Sigmoid colon (tissue), 7 donors: ENCODE data around the gene PYGB. TPM values are rescaled to one million over a fixed set of nuclear protein-coding genes. Genes with fewer than 3 reads are reported as not detected.

ENCODE experiments used
- DNase-seq: peaks from one replicate; pipeline ENCODE4 v3.0.0-alpha.2; 2019
- H3K27ac ChIP-seq, 4 donors: fragments of 200-600 bp; sonication (generic); one replicate each; pipeline ENCODE4 v1.5.1; 2016 to 2019; ENCODE audit warnings: mild to moderate bottlenecking in 1 of 4
- H3K27me3 ChIP-seq, 3 donors: fragments of 200-600 bp; sonication (generic); one replicate each; pipeline ENCODE4 v1.5.1; 2019; ENCODE audit warnings: mild to moderate bottlenecking in 1 of 3
- H3K36me3 ChIP-seq, 4 donors: fragments of 200-600 bp; sonication (generic); one replicate each; pipeline ENCODE4 v1.5.1; 2016 to 2019
- H3K4me1 ChIP-seq, 4 donors: fragments of 200-600 bp; sonication (generic); one replicate each; pipeline ENCODE4 v1.5.1; 2017 to 2019
- H3K4me3 ChIP-seq, 4 donors: fragments of 200-600 bp; sonication (generic); one replicate each; pipeline ENCODE4 v1.5.1; 2017 to 2019; ENCODE audit warnings: mild to moderate bottlenecking in 2 of 4, moderate library complexity in 1 of 4
- H3K9me3 ChIP-seq, 4 donors: fragments of 200-600 bp in 3 of 4; sonication (generic) in 3 of 4; one replicate each; pipeline versions ENCODE4 v1.5.1 to v1.6.1; 2013 to 2019
- CTCF ChIP-seq, 4 experiments: fragments of 450-650 bp in 3 of 4; fragments of 200-600 bp in 1 of 4; IDR thresholded peaks; one replicate each; pipeline ENCODE4 v1.5.1; 2016 to 2019; ENCODE audit warnings: antibody characterized with exemption in 4 of 4, mild to moderate bottlenecking in 3 of 4, moderate library complexity in 2 of 4
- EP300 ChIP-seq, 4 donors: sonication (generic); formaldehyde crosslinking; IDR thresholded peaks; one replicate each; pipeline ENCODE4 v1.6.1; 2017; ENCODE audit warnings: antibody characterized with exemption in 4 of 4
- POLR2A ChIP-seq, 2 donors: fragments of 450-650 bp; IDR thresholded peaks; one replicate each; pipeline ENCODE4 v1.6.1; 2016; ENCODE audit warnings: antibody characterized with exemption in 2 of 2, mild to moderate bottlenecking in 2 of 2, moderate library complexity in 2 of 2
- POLR2AphosphoS5 ChIP-seq, 4 donors: sonication (generic); formaldehyde crosslinking; IDR thresholded peaks; one replicate each; pipeline ENCODE4 v1.6.1; 2017; ENCODE audit warnings: antibody characterized with exemption in 4 of 4
- WGBS, 2 donors: extraction: QIAGEN DNeasy Blood & Tissue Kit; methylation state at CpG; one replicate each; pipeline ENCODE4 v1.1.7; 2013; 5-methylcytosine and 5-hydroxymethylcytosine counted together
- intact Hi-C: fragments of 100-400 bp; cut with DNase I; formaldehyde crosslinking; loops from one replicate; pipeline ENCODE4 v1.15.1; 2023
- polyA plus RNA-seq, 3 donors: library from polyadenylated mRNA; stranded (reverse); fragments of 200-250 nt; gene quantifications; one replicate each; pipeline ENCODE4 v1.2.3, GENCODE V29; 2013
- total RNA-seq, 4 donors: library from RNA; depleted of rRNA; stranded (reverse); fragments of >200 nt; gene quantifications; one replicate each; pipeline ENCODE4 v1.1.0, GENCODE V29; 2016
- donor health status: healthy with polysubstance abuse.
- donor health status: Bipolar disorder and iron deficiency.
- donor health status: healthy.

Gene PYGB
- total and polyA plus RNA-seq, 7 donors = 45.6 to 317 (median 198) TPM

GRCh38 chr20:25224941-25225340 is 22.9 kb upstream of the PYGB start:
- H3K36me3 ChIP-seq = peaks cover 0 to 27% (median 0%) of the 10 kb centered on the region in 4 donors
- WGBS, 2 donors = 96 to 98% methylated on average over 16 of the region's 16 CpGs
- H3K27ac ChIP-seq = peak overlapping the region in 2 of 4 donors; percentile 82 to 92
- H3K9me3 ChIP-seq = no peaks in the 10 kb centered on the region
- no peak overlapping the region for H3K4me3 ChIP-seq
- intact Hi-C loops = loop anchor here (10.0 kb wide), 1 partner anchor 470 kb away; the partner anchor contains the start of gene ZNF337
- no peak for DNase-seq
- TF ChIP-seq POLR2AphosphoS5 (IDR thresholded peaks at IDR 0.05) (no peak), POLR2A (IDR thresholded peaks at IDR 0.05) (no peak), EP300 (IDR thresholded peaks at IDR 0.05) (no peak), CTCF (IDR thresholded peaks at IDR 0.05) (no peak)
- peaks cover 0 to 45% (median 23%) of the 10 kb centered on the region in 4 donors for H3K4me1 ChIP-seq
- no peaks in the 10 kb centered on the region for H3K27me3 ChIP-seq

- Histone ChIP-seq H3K9me3 (no peaks in the 10 kb centered on the region), H3K4me1 (peaks cover 0 to 54% (median 32%) of the 10 kb centered on the region in 4 donors), H3K4me3 (no peak overlapping the region), H3K27me3 (no peaks in the 10 kb centered on the region), H3K36me3 (peaks cover 0 to 20% (median 0%) of the 10 kb centered on the region in 4 donors), H3K27ac (peak overlapping the region; percentile 76 to 92 (median 85))
- 87 to 94% methylated on average over 16 of the region's 16 CpGs for WGBS, 2 donors
- no peak for DNase-seq
- TF ChIP-seq CTCF (IDR thresholded peaks at IDR 0.05) = no peak
- TF ChIP-seq EP300 (IDR thresholded peaks at IDR 0.05) = no peak
- no peak for TF ChIP-seq POLR2AphosphoS5 (IDR thresholded peaks at IDR 0.05)
- TF ChIP-seq POLR2A (IDR thresholded peaks at IDR 0.05) = no peak
- intact Hi-C loops = loop anchor here (10.0 kb wide), 1 partner anchor 469 kb away; the partner anchor contains the start of gene ZNF337
Measured at GRCh38 chr20:25225642-25226432, 22.0 kb upstream of the PYGB start.

- H3K4me3 ChIP-seq = peak overlapping the region in 1 of 4 donors; percentile 3
- H3K4me1 ChIP-seq = peaks cover 0 to 54% (median 35%) of the 10 kb centered on the region in 4 donors
- TF ChIP-seq POLR2A (IDR thresholded peaks at IDR 0.05) = no peak
- TF ChIP-seq POLR2AphosphoS5 (IDR thresholded peaks at IDR 0.05) = no peak
- no peak for TF ChIP-seq CTCF (IDR thresholded peaks at IDR 0.05)
- no peak for TF ChIP-seq EP300 (IDR thresholded peaks at IDR 0.05)
- H3K36me3 ChIP-seq = peaks cover 0 to 11% (median 0%) of the 10 kb centered on the region in 4 donors
- H3K9me3 ChIP-seq = no peaks in the 10 kb centered on the region
- intact Hi-C loops = loop anchor here (10.0 kb wide), 1 partner anchor 468 kb away; the partner anchor contains the start of gene ZNF337
- no peaks in the 10 kb centered on the region for H3K27me3 ChIP-seq
- DNase-seq = no peak
- 83 to 84% methylated on average over 28 of the region's 28 CpGs for WGBS, 2 donors
- H3K27ac ChIP-seq = peak overlapping the region; percentile 76 to 92 (median 85)
Measured at GRCh38 chr20:25226433-25227316, 21.2 kb upstream of the PYGB start.

- no peaks in the 10 kb centered on the region for H3K27me3 ChIP-seq
- peaks cover 0 to 54% (median 35%) of the 10 kb centered on the region in 4 donors for H3K4me1 ChIP-seq
- TF ChIP-seq POLR2AphosphoS5 (IDR thresholded peaks at IDR 0.05) (peak in 2 of 4 donors; percentile 42 to 44), EP300 (IDR thresholded peaks at IDR 0.05) (peak in 1 of 4 donors; percentile 18), CTCF (IDR thresholded peaks at IDR 0.05) (no peak)
- no peaks in the 10 kb centered on the region for H3K9me3 ChIP-seq
- H3K4me3 ChIP-seq = peak overlapping the region in 1 of 4 donors; percentile 3
- intact Hi-C loops = loop anchor here (10.0 kb wide), 1 partner anchor 467 kb away; the partner anchor contains the start of gene ZNF337
- peak overlapping the region; percentile 76 to 92 (median 85) for H3K27ac ChIP-seq
- H3K36me3 ChIP-seq = peaks cover 0 to 10% (median 0%) of the 10 kb centered on the region in 4 donors
- WGBS, 2 donors = 54 to 72% methylated on average over 12 of the region's 12 CpGs
- DNase-seq = no peak
Measured at GRCh38 chr20:25227317-25227831, 20.5 kb upstream of the PYGB start.
